Kidney (tissue), 14 donors: ENCODE data around the gene IGFBP5. TPM values are rescaled to one million over a fixed set of nuclear protein-coding genes. Genes with fewer than 3 reads are reported as not detected.

Source experiments
- DNase-seq, 5 donors: peaks; one replicate each; pipeline ENCODE4 v3.0.0-alpha.2; 2013 to 2020
- FAIRE-seq: peaks from 2 replicates; lab custom pipeline; 2012; peaks lifted over from hg19 to GRCh38; lab: Jason Lieb, UNC
- H3K27ac ChIP-seq, 2 donors: one replicate each; pipeline ENCODE4 v1.7.0; 2013; ENCODE audit warnings: low read depth in 2 of 2, low read length in 2 of 2, inconsistent platforms in 1 of 2
- H3K27me3 ChIP-seq: one replicate; pipeline ENCODE4 v1.7.1; 2013; ENCODE audit warnings: low read length, inconsistent platforms; ENCODE audit not compliant: control insufficient read depth, insufficient read depth
- H3K36me3 ChIP-seq, 3 donors: one replicate each; pipeline versions ENCODE4 v1.7.0 to v1.7.1; 2013; ENCODE audit warnings: low read length in 3 of 3, control low read depth in 1 of 3, inconsistent platforms in 1 of 3; ENCODE audit not compliant: insufficient read depth in 3 of 3, control insufficient read depth in 2 of 3
- H3K4me1 ChIP-seq, 3 donors: one replicate each; pipeline versions ENCODE4 v1.7.0 to v1.7.1; 2013; ENCODE audit warnings: low read length in 3 of 3, inconsistent platforms in 1 of 3, low read depth in 1 of 3; ENCODE audit not compliant: control insufficient read depth in 2 of 3, insufficient read depth in 2 of 3
- H3K4me3 ChIP-seq, 3 donors: one replicate each; pipeline versions ENCODE4 v1.7.0 to v1.8.1; 2013; ENCODE audit warnings: low read length in 3 of 3, control low read depth in 1 of 3, inconsistent platforms in 1 of 3
- H3K9ac ChIP-seq, 3 donors: one replicate each; pipeline versions ENCODE4 v1.7.0 to v1.7.1; 2013; ENCODE audit warnings: low read length in 3 of 3, control low read depth in 1 of 3, inconsistent platforms in 1 of 3
- H3K9me3 ChIP-seq, 3 donors: one replicate each; pipeline versions ENCODE4 v1.7.0 to v1.7.1; 2013; ENCODE audit warnings: low read length in 3 of 3, control low read depth in 1 of 3, inconsistent platforms in 1 of 3; ENCODE audit not compliant: control insufficient read depth in 2 of 3, insufficient read depth in 1 of 3
- CTCF ChIP-seq: IDR thresholded peaks from 3 replicates; pipeline ENCODE4 v1.5.1; 2012; ENCODE audit warnings: mild to moderate bottlenecking, moderate library complexity, borderline replicate concordance; ENCODE audit not compliant: insufficient read depth; ENCODE audit errors: extremely low read depth
- intact Hi-C: fragments of 100-400 bp; cut with DNase I; formaldehyde crosslinking; loops from one replicate; pipeline ENCODE4 v1.11.1; 2022
- polyA plus RNA-seq: library from polyadenylated mRNA; stranded (reverse); fragments of 350-450 nt; fragmentation: Illumina TruSeq; extraction: RNeasy Lipid Tissue Mini Kit (QIAGEN cat#74804); gene quantifications from one replicate; pipeline ENCODE4 v1.2.3, GENCODE V29; 2014; ENCODE audit warnings: low read depth, low replicate concordance; ENCODE audit not compliant: insufficient read depth
- total RNA-seq: library from RNA; stranded (reverse); fragmentation: NEBNext Ultra II Directional; extraction: Animal tissue kit (Norgen Biotek cat#: 25700); gene quantifications from one replicate; pipeline ENCODE4 v1.2.1, GENCODE V29; 2021
- donor health status: control.
- donor health status: control.
- donor health status: control.
- donor health status: control.
- donor health status: control.
- donor health status: DM: yes; HTN: yes; CAD: no.
- donor health status: Normal renal cell carcinoma (clear cell type).

IGFBP5 gene
- total and polyA plus RNA-seq, 2 donors from 2014 or later = 362 to 572 TPM

- TF ChIP-seq CTCF = no peak
- no peak for DNase-seq
- Histone ChIP-seq H3K4me3 (no peak overlapping the region), H3K4me1 (peaks cover 0 to 13% (median 5%) of the 10 kb centered on the region in 3 donors), H3K27me3 (no peaks in the 10 kb centered on the region), H3K36me3 (peaks cover 0 to 8% (median 0%) of the 10 kb centered on the region in 3 donors), H3K27ac (no peak overlapping the region), H3K9me3 (no peaks in the 10 kb centered on the region), H3K9ac (no peak overlapping the region)
- FAIRE-seq = no peak
- intact Hi-C loops = loop anchor here (5.0 kb wide), 1 partner anchor 1028 kb away; no protein-coding TSS in a partner anchor
Observed at GRCh38 chr2:216683846-216684245, 11.5 kb downstream of the IGFBP5 start.

GRCh38 chr2:216681683-216682082 lies 13.7 kb downstream of the IGFBP5 start:
- no peak overlapping the region for H3K4me3 ChIP-seq
- H3K27ac ChIP-seq = no peak overlapping the region
- no peak for TF ChIP-seq CTCF
- no peaks in the 10 kb centered on the region for H3K9me3 ChIP-seq
- intact Hi-C loops = loop anchor here (5.0 kb wide), 1 partner anchor 1031 kb away; no protein-coding TSS in a partner anchor
- peaks cover 0 to 8% (median 5%) of the 10 kb centered on the region in 3 donors for H3K4me1 ChIP-seq
- DNase-seq = no peak
- FAIRE-seq = no peak
- peak overlapping the region in 1 of 3 donors; percentile 20 for H3K9ac ChIP-seq
- peaks cover 0 to 15% (median 5%) of the 10 kb centered on the region in 3 donors for H3K36me3 ChIP-seq
- no peaks in the 10 kb centered on the region for H3K27me3 ChIP-seq

GRCh38 chr2:216680951-216681629 lies 14.3 kb downstream of the IGFBP5 start:
- TF ChIP-seq CTCF = no peak
- Histone ChIP-seq H3K9ac (no peak overlapping the region), H3K4me3 (no peak overlapping the region), H3K27me3 (no peaks in the 10 kb centered on the region), H3K4me1 (peaks cover 0 to 8% (median 5%) of the 10 kb centered on the region in 3 donors), H3K27ac (no peak overlapping the region), H3K36me3 (peaks cover 0 to 15% (median 5%) of the 10 kb centered on the region in 3 donors), H3K9me3 (no peaks in the 10 kb centered on the region)
- intact Hi-C loops = loop anchor here (5.0 kb wide), 1 partner anchor 1031 kb away; no protein-coding TSS in a partner anchor
- no peak for FAIRE-seq
- no peak for DNase-seq
